HEK293 (cell line): Measurements from ENCODE around the gene EPS8.

Experiments used
- AEBP2 ChIP-seq: fragments of 450-650 bp; formaldehyde crosslinking; IDR thresholded peaks from 2 replicates; pipeline ENCODE4 v1.5.1; 2016; ENCODE audit warnings: missing biosample characterization, missing genetic modification characterization, borderline replicate concordance
- BCL11B ChIP-seq: fragments of 450-650 bp; formaldehyde crosslinking; IDR thresholded peaks from 2 replicates; pipeline ENCODE4 v1.5.1; 2016; ENCODE audit warnings: low read depth, missing biosample characterization, missing genetic modification characterization
- CTCF ChIP-seq: fragments of 450-650 bp; formaldehyde crosslinking; IDR thresholded peaks from 2 replicates; pipeline ENCODE4 v1.5.1; 2016; ENCODE audit warnings: missing biosample characterization, missing genetic modification characterization
- RBAK ChIP-seq: fragments of 450-650 bp; formaldehyde crosslinking; IDR thresholded peaks from 2 replicates; pipeline ENCODE4 v1.5.1; 2016; ENCODE audit warnings: missing biosample characterization, missing genetic modification characterization
- ZNF114 ChIP-seq: fragments of 450-650 bp; formaldehyde crosslinking; IDR thresholded peaks from 2 replicates; pipeline ENCODE4 v1.5.0; 2017; ENCODE audit warnings: missing biosample characterization, missing genetic modification characterization
- ZNF146 ChIP-seq: fragments of 450-650 bp; formaldehyde crosslinking; IDR thresholded peaks from 2 replicates; pipeline ENCODE4 v1.5.1; 2016; ENCODE audit warnings: missing biosample characterization, missing genetic modification characterization
- ZNF335 ChIP-seq: fragments of 450-650 bp; formaldehyde crosslinking; conservative IDR thresholded peaks from 2 replicates; pipeline ENCODE4 v1.5.1; 2016; ENCODE audit warnings: missing biosample characterization, missing genetic modification characterization
- ZNF544 ChIP-seq: fragments of 450-650 bp; formaldehyde crosslinking; IDR thresholded peaks from 2 replicates; pipeline ENCODE4 v1.5.0; 2017; ENCODE audit warnings: missing biosample characterization, missing genetic modification characterization
- ZNF645 ChIP-seq: fragments of 450-650 bp; formaldehyde crosslinking; IDR thresholded peaks from 2 replicates; pipeline ENCODE4; 2016; ENCODE audit warnings: missing biosample characterization, missing genetic modification characterization

- TF ChIP-seq ZNF335 (no peak), ZNF146 (tag by site-specific recombination) (no peak), RBAK (tag by site-specific recombination) (no peak), ZNF114 (tag by site-specific recombination) (no peak), ZNF645 (no peak), BCL11B (tag by site-specific recombination) (no peak), ZNF544 (tag by site-specific recombination) (no peak), CTCF (tag by site-specific recombination) (no peak), AEBP2 (tag by site-specific recombination) (no peak)
Measured at GRCh38 chr12:15650399-15651128, 138.6 kb downstream of the EPS8 start.
